Ascending aorta (tissue), 2 donors: ENCODE results near the gene RSPH9. TPM values are rescaled to one million over a fixed set of nuclear protein-coding genes. Genes with fewer than 3 reads are reported as not detected.

Experiments
- DNase-seq, 2 donors: peaks; one replicate each; pipeline ENCODE4 v3.0.0-alpha.2; 2019; ENCODE audit warnings: low spot score in 2 of 2
- H3K27ac ChIP-seq, 2 donors: fragments of 200-600 bp; sonication (generic); one replicate each; pipeline ENCODE4 v1.5.1; 2016 to 2017; ENCODE audit warnings: mild to moderate bottlenecking in 1 of 2
- H3K27me3 ChIP-seq: fragments of 200-600 bp; sonication (generic); one replicate; pipeline ENCODE4 v1.5.1; 2017
- H3K36me3 ChIP-seq, 2 donors: fragments of 200-600 bp; sonication (generic); one replicate each; pipeline ENCODE4 v1.5.1; 2016
- H3K4me1 ChIP-seq, 2 donors: fragments of 200-600 bp; sonication (generic); one replicate each; pipeline ENCODE4 v1.5.1; 2016 to 2017; ENCODE audit warnings: mild to moderate bottlenecking in 1 of 2
- H3K4me3 ChIP-seq, 2 donors: fragments of 200-600 bp; sonication (generic); one replicate each; pipeline ENCODE4 v1.5.1; 2016 to 2017; ENCODE audit warnings: mild to moderate bottlenecking in 1 of 2
- H3K9me3 ChIP-seq, 2 donors: fragments of 200-600 bp; sonication (generic); one replicate each; pipeline ENCODE4 v1.5.1; 2016
- CTCF ChIP-seq, 3 experiments: fragments of 200-600 bp in 2 of 3; fragments of 450-650 bp in 1 of 3; sonication (generic) in 2 of 3; IDR thresholded peaks; one replicate each; pipeline ENCODE4 v1.5.1; 2016 to 2019; ENCODE audit warnings: antibody characterized with exemption in 3 of 3, mild to moderate bottlenecking in 1 of 3, moderate library complexity in 1 of 3
- intact Hi-C: fragments of 100-400 bp; cut with DNase I; formaldehyde crosslinking; loops from one replicate; pipeline ENCODE4 v1.15.1; 2023
- total RNA-seq: library from RNA; depleted of rRNA; stranded (reverse); fragments of >200 nt; gene quantifications from one replicate; pipeline ENCODE4 v1.1.0, GENCODE V29; 2016

Gene RSPH9
- total RNA-seq, 1 donor from 2014 or later, result not detected

GRCh38 chr6:43680308-43681200 is 35.7 kb downstream of the RSPH9 start:
- no peak for TF ChIP-seq CTCF (IDR thresholded peaks at IDR 0.05)
- H3K4me1 ChIP-seq, result no peaks in the 10 kb centered on the region
- no peak for DNase-seq
- no peaks in the 10 kb centered on the region for H3K27me3 ChIP-seq
- no peak overlapping the region for H3K4me3 ChIP-seq
- no peaks in the 10 kb centered on the region for H3K9me3 ChIP-seq
- H3K36me3 ChIP-seq, result peaks cover 33 to 60% of the 10 kb centered on the region in 2 donors
- intact Hi-C loops, result no loop called here
- H3K27ac ChIP-seq, result no peak overlapping the region

GRCh38 chr6:43681303-43681702 is 36.5 kb downstream of the RSPH9 start:
- Histone ChIP-seq H3K36me3 (peaks cover 32 to 53% of the 10 kb centered on the region in 2 donors), H3K27me3 (no peaks in the 10 kb centered on the region), H3K4me3 (no peak overlapping the region), H3K4me1 (no peaks in the 10 kb centered on the region), H3K27ac (no peak overlapping the region), H3K9me3 (no peaks in the 10 kb centered on the region)
- intact Hi-C loops, result no loop called here
- no peak for DNase-seq
- no peak for TF ChIP-seq CTCF (IDR thresholded peaks at IDR 0.05)

- DNase-seq, result no peak
- H3K27ac ChIP-seq, result no peak overlapping the region
- peaks cover 0 to 8% of the 10 kb centered on the region in 2 donors for H3K4me1 ChIP-seq
- H3K36me3 ChIP-seq, result peaks cover 16 to 37% of the 10 kb centered on the region in 2 donors
- H3K9me3 ChIP-seq, result no peaks in the 10 kb centered on the region
- TF ChIP-seq CTCF (IDR thresholded peaks at IDR 0.05), result no peak
- intact Hi-C loops, result no loop called here
- no peaks in the 10 kb centered on the region for H3K27me3 ChIP-seq
- no peak overlapping the region for H3K4me3 ChIP-seq
Measured at GRCh38 chr6:43682724-43683429, 38.0 kb downstream of the RSPH9 start.

GRCh38 chr6:43683708-43684455 is 39.0 kb downstream of the RSPH9 start:
- Histone ChIP-seq H3K4me1 (peaks cover 4 to 12% of the 10 kb centered on the region in 2 donors), H3K27me3 (no peaks in the 10 kb centered on the region), H3K9me3 (no peaks in the 10 kb centered on the region), H3K36me3 (peaks cover 8 to 27% of the 10 kb centered on the region in 2 donors), H3K27ac (no peak overlapping the region), H3K4me3 (no peak overlapping the region)
- intact Hi-C loops, result no loop called here
- DNase-seq, result no peak
- TF ChIP-seq CTCF (IDR thresholded peaks at IDR 0.05), result no peak

GRCh38 chr6:43687079-43687436 is 42.2 kb downstream of the RSPH9 start:
- H3K9me3 ChIP-seq, result no peaks in the 10 kb centered on the region

More at GRCh38 chr6:43687079-43687436, 42.2 kb downstream of the RSPH9 start:
- peaks cover 4 to 12% of the 10 kb centered on the region in 2 donors for H3K4me1 ChIP-seq
- H3K4me3 ChIP-seq, result peak overlapping the region; percentile 84 to 89
- H3K27ac ChIP-seq, result peak overlapping the region; percentile 77 to 83
- DNase-seq, result no peak
- TF ChIP-seq CTCF (IDR thresholded peaks at IDR 0.05), result no peak
- H3K36me3 ChIP-seq, result no peaks in the 10 kb centered on the region
- H3K27me3 ChIP-seq, result no peaks in the 10 kb centered on the region
- intact Hi-C loops, result loop anchor here (1.0 to 2.0 kb wide), 2 partner anchors 14 to 15 kb away; no protein-coding TSS in a partner anchor
